Fibroblast of lung (primary cell): Measurements from ENCODE around the gene UBA3. TPM values are rescaled to one million over a fixed set of nuclear protein-coding genes. Genes with fewer than 3 reads are reported as not detected.

Source experiments
- DNase-seq, 2 donors: peaks; one replicate each; pipeline versions ENCODE4 v3.0.0 to v3.0.0-alpha.2; 2010; ENCODE audit warnings: low read depth in 2 of 2
- H2AFZ ChIP-seq: 2 replicates; pipeline ENCODE4 v1.5.1; 2012; ENCODE audit warnings: low read length, control low read depth, inconsistent platforms
- H3K27ac ChIP-seq: 2 replicates; pipeline ENCODE4 v1.5.1; 2011; ENCODE audit warnings: low read length, control low read depth; ENCODE audit not compliant: insufficient read depth
- H3K27me3 ChIP-seq: 2 replicates; pipeline ENCODE4 v1.5.1; 2011; ENCODE audit warnings: mild to moderate bottlenecking, low read length; ENCODE audit not compliant: control insufficient read depth, insufficient read depth
- H3K36me3 ChIP-seq: 2 replicates; pipeline ENCODE4 v1.5.1; 2011; ENCODE audit warnings: low read length; ENCODE audit not compliant: control insufficient read depth, insufficient read depth
- H3K4me1 ChIP-seq: 2 replicates; pipeline ENCODE4 v1.5.1; 2011; ENCODE audit warnings: low read length; ENCODE audit not compliant: control insufficient read depth, insufficient read depth; ENCODE audit errors: extremely low read depth
- H3K4me2 ChIP-seq: 2 replicates; pipeline ENCODE4 v1.5.1; 2011; ENCODE audit warnings: low read length, control low read depth; ENCODE audit not compliant: insufficient read depth; ENCODE audit errors: extremely low read depth
- H3K4me3 ChIP-seq, 4 experiments: fragments of 200-600 bp in 1 of 4; sonication (generic) in 1 of 4; replicated peaks in 1 of 4; 2 replicates each; pipeline ENCODE4 v1.5.1; 2011 to 2016; ENCODE audit warnings: low read length in 4 of 4, low read depth in 3 of 4, mild to moderate bottlenecking in 3 of 4, control low read depth in 2 of 4, inconsistent platforms in 1 of 4, mixed read lengths in 1 of 4; ENCODE audit not compliant: insufficient read depth in 1 of 4; ENCODE audit errors: control extremely low read depth in 1 of 4
- H3K79me2 ChIP-seq: 2 replicates; pipeline ENCODE4 v1.5.1; 2012; ENCODE audit warnings: mild to moderate bottlenecking, low read length, inconsistent platforms; ENCODE audit not compliant: control insufficient read depth, insufficient read depth
- H3K9ac ChIP-seq: 2 replicates; pipeline ENCODE4 v1.5.1; 2011; ENCODE audit warnings: mild to moderate bottlenecking, low read length, control low read depth; ENCODE audit not compliant: insufficient read depth
- H3K9me3 ChIP-seq: 2 replicates; pipeline ENCODE4 v1.5.1; 2012; ENCODE audit warnings: low read depth, low read length; ENCODE audit not compliant: control insufficient read depth, insufficient read depth
- H4K20me1 ChIP-seq: 2 replicates; pipeline ENCODE4 v1.5.1; 2011; ENCODE audit warnings: low read length; ENCODE audit not compliant: control insufficient read depth, insufficient read depth; ENCODE audit errors: extremely low read depth
- EZH2 ChIP-seq: IDR thresholded peaks from 2 replicates; pipeline ENCODE4 v1.5.1; 2012; ENCODE audit warnings: low read length, control low read depth, mild to moderate bottlenecking; ENCODE audit errors: missing control alignments
- polyA plus RNA-seq, 2 donors: library from polyadenylated mRNA; depleted of rRNA in 1 of 2; stranded (reverse) in 1 of 2; unstranded in 1 of 2; fragments of >200 nt; gene quantifications; 2 replicates each; pipeline ENCODE4 v1.2.1, GENCODE V29; 2011 to 2012; ENCODE audit warnings: missing spikeins in 1 of 2
- total RNA-seq: library from RNA; depleted of rRNA; stranded (reverse); fragments of >200 nt; gene quantifications from 2 replicates; pipeline ENCODE4 v1.2.1, GENCODE V29; 2014
- TF ChIP-seq, protein P1 (sequence below), 2 donors: IDR thresholded peaks in 1 of 2; conservative IDR thresholded peaks in 1 of 2; 1 replicate in 1 of 2; 2 replicates in 1 of 2; pipeline ENCODE4 v1.5.1; 2011 to 2012; ENCODE audit warnings: low read length in 2 of 2, control low read depth in 1 of 2, inconsistent platforms in 1 of 2, low read depth in 1 of 2, mild to moderate bottlenecking in 1 of 2

The UBA3 gene
- total and polyA plus RNA-seq, 2 donors (not counting 1 experiment from before 2014, with no cell fraction given): 93.3 to 95.4 TPM

DNA sequence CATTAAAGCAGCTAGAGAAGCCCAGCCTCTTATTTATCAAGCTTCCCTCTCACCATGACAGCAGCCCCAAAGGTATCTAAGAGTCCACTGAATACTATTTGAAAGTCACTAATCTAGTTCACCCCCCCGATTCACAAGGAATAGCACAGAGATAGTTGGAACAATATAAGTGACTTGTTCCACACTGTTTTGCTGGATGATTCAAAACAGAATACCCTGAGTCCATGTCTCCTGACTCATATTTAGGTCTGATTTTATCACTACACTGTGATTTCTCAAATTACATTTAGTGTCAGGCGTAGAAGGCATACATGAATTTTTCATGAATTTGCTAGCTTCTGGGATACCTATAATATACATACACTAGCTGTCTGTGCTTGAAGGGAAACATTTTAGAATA is 48.0 kb downstream of the UBA3 start:
- DNase-seq: peak in 1 of 2 donors; percentile 55
- Histone ChIP-seq H3K9ac (no peak overlapping the region), H3K9me3 (no peaks in the 10 kb centered on the region), H3K4me1 (no peaks in the 10 kb centered on the region), H4K20me1 (no peaks in the 10 kb centered on the region), H3K36me3 (peaks cover 11% of the 10 kb centered on the region), H2AFZ (no peak overlapping the region), H3K79me2 (no peaks in the 10 kb centered on the region), H3K27ac (no peak overlapping the region), H3K27me3 (no peaks in the 10 kb centered on the region), H3K4me2 (no peak overlapping the region), H3K4me3 (no peak overlapping the region)
- TF ChIP-seq EZH2: no peak
- TF ChIP-seq, protein P1, sequence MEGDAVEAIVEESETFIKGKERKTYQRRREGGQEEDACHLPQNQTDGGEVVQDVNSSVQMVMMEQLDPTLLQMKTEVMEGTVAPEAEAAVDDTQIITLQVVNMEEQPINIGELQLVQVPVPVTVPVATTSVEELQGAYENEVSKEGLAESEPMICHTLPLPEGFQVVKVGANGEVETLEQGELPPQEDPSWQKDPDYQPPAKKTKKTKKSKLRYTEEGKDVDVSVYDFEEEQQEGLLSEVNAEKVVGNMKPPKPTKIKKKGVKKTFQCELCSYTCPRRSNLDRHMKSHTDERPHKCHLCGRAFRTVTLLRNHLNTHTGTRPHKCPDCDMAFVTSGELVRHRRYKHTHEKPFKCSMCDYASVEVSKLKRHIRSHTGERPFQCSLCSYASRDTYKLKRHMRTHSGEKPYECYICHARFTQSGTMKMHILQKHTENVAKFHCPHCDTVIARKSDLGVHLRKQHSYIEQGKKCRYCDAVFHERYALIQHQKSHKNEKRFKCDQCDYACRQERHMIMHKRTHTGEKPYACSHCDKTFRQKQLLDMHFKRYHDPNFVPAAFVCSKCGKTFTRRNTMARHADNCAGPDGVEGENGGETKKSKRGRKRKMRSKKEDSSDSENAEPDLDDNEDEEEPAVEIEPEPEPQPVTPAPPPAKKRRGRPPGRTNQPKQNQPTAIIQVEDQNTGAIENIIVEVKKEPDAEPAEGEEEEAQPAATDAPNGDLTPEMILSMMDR (conservative IDR thresholded peaks at IDR 0.05 in 1 of 2, IDR thresholded peaks at IDR 0.05 in 1 of 2; ENCODE audit: low read depth in 1 of 2, low read length in 2 of 2): no peak

DNA sequence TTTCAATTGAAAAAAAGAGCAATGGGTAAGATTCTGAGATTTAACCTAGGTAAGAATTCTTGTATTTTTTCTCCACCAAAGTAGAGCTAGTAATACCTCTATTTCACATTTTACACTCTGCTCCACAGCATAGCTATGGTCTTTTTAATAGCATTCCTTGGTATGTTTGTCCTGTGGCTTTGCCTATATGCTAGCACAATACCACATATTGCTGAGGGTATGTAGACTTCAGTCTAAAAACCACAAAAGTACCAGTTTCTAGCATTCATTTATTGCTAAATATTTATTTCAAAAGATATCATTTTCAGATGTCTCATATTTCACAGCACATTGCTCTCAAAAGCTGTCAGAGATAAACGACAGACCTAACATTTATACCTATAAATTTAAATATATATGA is 48.5 kb downstream of the UBA3 start:
- H3K9ac ChIP-seq: no peak overlapping the region
- no peaks in the 10 kb centered on the region for H3K4me1 ChIP-seq
- no peak for DNase-seq
- H4K20me1 ChIP-seq: no peaks in the 10 kb centered on the region
- no peak overlapping the region for H3K4me3 ChIP-seq
- H3K27ac ChIP-seq: no peak overlapping the region
- H3K27me3 ChIP-seq: no peaks in the 10 kb centered on the region
- H3K79me2 ChIP-seq: no peaks in the 10 kb centered on the region
- no peak overlapping the region for H2AFZ ChIP-seq
- no peaks in the 10 kb centered on the region for H3K9me3 ChIP-seq
- H3K36me3 ChIP-seq: peaks cover 11% of the 10 kb centered on the region
- no peak overlapping the region for H3K4me2 ChIP-seq
- TF ChIP-seq EZH2: no peak
- TF ChIP-seq, protein P1 (conservative IDR thresholded peaks at IDR 0.05 in 1 of 2, IDR thresholded peaks at IDR 0.05 in 1 of 2; ENCODE audit: low read depth in 1 of 2, low read length in 2 of 2): no peak

DNA sequence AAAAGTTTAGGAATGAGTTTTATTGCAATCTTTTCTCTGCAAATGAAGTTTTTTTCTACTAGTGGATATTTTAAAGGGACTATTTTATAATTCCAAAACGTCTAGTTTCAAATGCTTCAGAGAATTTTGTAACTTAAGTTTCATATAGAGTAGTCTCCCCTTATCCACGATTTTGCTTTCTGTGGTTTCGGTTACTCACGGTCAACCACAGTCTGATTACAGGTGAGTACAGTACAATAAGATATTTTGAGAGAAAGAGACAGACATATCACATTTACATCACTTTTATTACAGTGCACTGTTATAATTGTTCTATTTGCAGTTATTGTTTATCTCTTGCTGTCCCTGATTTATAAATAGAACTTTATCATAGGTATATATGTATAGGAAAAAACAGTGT is 59.3 kb downstream of the UBA3 start:
- no peaks in the 10 kb centered on the region for H4K20me1 ChIP-seq
- no peak overlapping the region for H3K4me2 ChIP-seq
- no peak overlapping the region for H3K9ac ChIP-seq
- H2AFZ ChIP-seq: no peak overlapping the region
- no peaks in the 10 kb centered on the region for H3K27me3 ChIP-seq
- no peaks in the 10 kb centered on the region for H3K9me3 ChIP-seq
- H3K36me3 ChIP-seq: peaks cover 6% of the 10 kb centered on the region
- no peak overlapping the region for H3K4me3 ChIP-seq
- H3K4me1 ChIP-seq: no peaks in the 10 kb centered on the region
- no peak for DNase-seq
- H3K27ac ChIP-seq: no peak overlapping the region
- no peaks in the 10 kb centered on the region for H3K79me2 ChIP-seq
- no peak for TF ChIP-seq EZH2
- TF ChIP-seq, protein P1 (conservative IDR thresholded peaks at IDR 0.05 in 1 of 2, IDR thresholded peaks at IDR 0.05 in 1 of 2; ENCODE audit: low read depth in 1 of 2, low read length in 2 of 2): no peak
